ENCODE results near the gene PGK2. TPM values are rescaled to one million over a fixed set of nuclear protein-coding genes. Genes with fewer than 3 reads are reported as not detected.

The PGK2 gene
- total and polyA plus RNA-seq, 8 donors = not detected

GRCh38 chr6:49736017-49736508 lies 51.0 kb downstream of the PGK2 start:
- no peaks in the 10 kb centered on the region for H3K36me3 ChIP-seq
- no peak for TF ChIP-seq EP300 (IDR thresholded peaks at IDR 0.05)
- WGBS, 5 donors = 31 to 50% (median 40%) methylated on average over 4 of the region's 4 CpGs
- no peak for DNase-seq
- intact Hi-C loops (cut with DNase I; ENCODE audit: low total_unique reads) = no loop called here
- no peak overlapping the region for H3K4me3 ChIP-seq
- H3K4me1 ChIP-seq = peaks cover 0 to 7% (median 3%) of the 10 kb centered on the region in 4 donors
- H3K9me3 ChIP-seq = no peaks in the 10 kb centered on the region
- no peak overlapping the region for H3K27ac ChIP-seq
- H3K27me3 ChIP-seq = no peaks in the 10 kb centered on the region

Other genes with a start within 250 kb of the PGK2 start
- 10 to 100 TPM in 3 of 5 donors, 1 to 10 TPM in 1, not detected in 1; 6.2 to 29.8 (median 23.8) TPM for gene C6orf141, start 236.6 kb downstream of the PGK2 start, total RNA-seq
- 1 to 10 TPM in 2 of 3 donors, under 1 TPM in 1; 0.81 to 9.2 (median 4.5) TPM for gene C6orf141, start 236.6 kb downstream of the PGK2 start, polyA plus RNA-seq
- under 1 TPM in 2 of 5 donors, not detected in 3; 0.43 to 0.92 TPM for gene RHAG, start 150.4 kb downstream of the PGK2 start, total RNA-seq
- gene RHAG, start 150.4 kb downstream of the PGK2 start, polyA plus RNA-seq = under 1 TPM in 2 of 3 donors, not detected in 1; 0.08 to 0.19 TPM
- under 1 TPM in 1 of 5 donors, not detected in 4; 0.37 TPM for gene CRISP2, start 73.7 kb downstream of the PGK2 start, total RNA-seq
- gene CRISP2, start 73.7 kb downstream of the PGK2 start, polyA plus RNA-seq = under 1 TPM in 1 of 3 donors, not detected in 2; 0.38 TPM
- under 1 TPM in 1 of 5 donors, not detected in 4; 0.55 TPM for gene CRISP3, start 42.9 kb downstream of the PGK2 start, total RNA-seq
- 1 to 10 TPM in 1 of 3 donors, not detected in 2; 6.8 TPM for gene CRISP3, start 42.9 kb downstream of the PGK2 start, polyA plus RNA-seq
- gene CRISP1, start 79.2 kb upstream of the PGK2 start, total RNA-seq = not detected
- gene CRISP1, start 79.2 kb upstream of the PGK2 start, polyA plus RNA-seq = not detected
- not detected for gene DEFB114, start 176.9 kb upstream of the PGK2 start, total RNA-seq
- not detected for gene DEFB114, start 176.9 kb upstream of the PGK2 start, polyA plus RNA-seq
- gene DEFB113, start 182.3 kb upstream of the PGK2 start, total RNA-seq = not detected
- not detected for gene DEFB113, start 182.3 kb upstream of the PGK2 start, polyA plus RNA-seq
- gene DEFB110, start 234.7 kb upstream of the PGK2 start, total RNA-seq = not detected
- not detected for gene DEFB110, start 234.7 kb upstream of the PGK2 start, polyA plus RNA-seq

All from stomach (tissue), 9 donors.